ENCODE data around the gene SPPL2C. TPM values are rescaled to one million over a fixed set of nuclear protein-coding genes. Genes with fewer than 3 reads are reported as not detected.

Gene SPPL2C
- total and polyA plus RNA-seq, 2 of the 8 experiments (the other 6 are each of a cell fraction or from before 2014, with no cell fraction given) = not detected

- no peak overlapping the region for H3K4ac ChIP-seq (replicated peaks; ENCODE audit: insufficient read length, low read depth, low read length)
- H2BK120ac ChIP-seq (replicated peaks; ENCODE audit: low read depth, low read length) = no peak overlapping the region
- H3K9ac ChIP-seq (replicated peaks in 1 of 4; ENCODE audit: extremely low read depth in 1 of 4, low read depth in 3 of 4, low read length in 3 of 4) = no peak overlapping the region
- H2BK20ac ChIP-seq (ENCODE audit: low read length) = no peak overlapping the region
- WGBS, 2 experiments (ENCODE audit: extremely low coverage in 1 of 2, insufficient coverage in 1 of 2, insufficient read length in 1 of 2, insufficient replicate concordance in 2 of 2, low coverage in 1 of 2, low lambda C conversion rate in 2 of 2, missing lambda C conversion rate in 1 of 2) = 88% methylated on average over 8 of the region's 8 CpGs; no CpG with 5 or more reads in 1 of the 2 experiments
- H2BK5ac ChIP-seq (ENCODE audit: low read depth, low read length) = no peak overlapping the region
- no peaks in the 10 kb centered on the region for H3K79me1 ChIP-seq (ENCODE audit: low read depth, low read length)
- FAIRE-seq = no peak
- peaks cover 0 to 12% (median 1%) of the 10 kb centered on the region in 4 experiments; a peak in 3 of 7 replicates for H3K27me3 ChIP-seq (replicated peaks in 1 of 4; ENCODE audit: control insufficient read depth in 3 of 4, extremely low read depth in 1 of 4, insufficient read depth in 3 of 4, low read length in 3 of 4)
- H3K27ac ChIP-seq (ENCODE audit: low read depth, low read length) = no peak overlapping the region
- no peak overlapping the region for H3K4me3 ChIP-seq (ENCODE audit: extremely low read depth in 1 of 4, insufficient read depth in 2 of 4, low read depth in 3 of 4, low read length in 4 of 4)
- TF ChIP-seq HDAC6 (IDR thresholded peaks at IDR 0.05; ENCODE audit: low read depth, low read length) = no peak
- TF ChIP-seq SP2 (IDR thresholded peaks at IDR 0.05; ENCODE audit: low read length) = no peak
- H4K8ac ChIP-seq (ENCODE audit: extremely low read depth, insufficient read depth, low read length) = no peak overlapping the region
- H3K36me3 ChIP-seq (ENCODE audit: control insufficient read depth in 2 of 4, insufficient read depth in 4 of 4, low read length in 3 of 4) = no peaks in the 10 kb centered on the region
- H3K4me2 ChIP-seq (ENCODE audit: insufficient read depth in 1 of 2, low read depth in 2 of 2, low read length in 2 of 2) = no peak overlapping the region; a peak in 1 of 4 replicates
- no peak overlapping the region for H3K23ac ChIP-seq (ENCODE audit: insufficient read length)
- no peaks in the 10 kb centered on the region for H3K79me2 ChIP-seq (ENCODE audit: control insufficient read depth in 1 of 2, insufficient read depth in 2 of 2, low read length in 2 of 2)
- ChIA-PET CTCF (ENCODE audit: partially characterized antibody) (interaction anchor here (0.7 to 2.6 kb wide), 11 partner anchors 8 to 161 kb away, joined by 3 to 12 read pairs (median 5); no protein-coding TSS in a partner anchor), POLR2A (ENCODE audit: partially characterized antibody) (no interaction called here)
- H2AK5ac ChIP-seq (ENCODE audit: low read depth, low read length) = no peak overlapping the region
- no peak overlapping the region for H3K14ac ChIP-seq (ENCODE audit: insufficient read length)
- H4K20me1 ChIP-seq (replicated peaks in 1 of 2; ENCODE audit: control insufficient read depth in 1 of 2, insufficient read depth in 2 of 2, low read length in 2 of 2) = no peaks in the 10 kb centered on the region
- no peak overlapping the region for H2BK12ac ChIP-seq (ENCODE audit: low read depth, low read length)
- H3K9me3 ChIP-seq (ENCODE audit: insufficient read depth in 2 of 2, low read depth in 1 of 2, low read length in 1 of 2) = no peaks in the 10 kb centered on the region
- H4K91ac ChIP-seq (replicated peaks; ENCODE audit: insufficient read length, low read length) = no peak overlapping the region
- H3K18ac ChIP-seq (ENCODE audit: extremely low read depth, low read length) = no peak overlapping the region
- H3K4me1 ChIP-seq (replicated peaks in 1 of 4; ENCODE audit: control insufficient read depth in 3 of 4, insufficient read depth in 4 of 4, low read length in 3 of 4) = peaks cover 0 to 6% (median 2%) of the 10 kb centered on the region in 4 experiments; a peak in 4 of 7 replicates
- no peaks in the 10 kb centered on the region for H3K23me2 ChIP-seq (ENCODE audit: low read depth, low read length)
- DNase-seq (ENCODE audit: low read depth in 1 of 2, low spot score in 2 of 2) = no peak
- H2AFZ ChIP-seq (ENCODE audit: low read length) = no peak overlapping the region
- H3K56ac ChIP-seq (replicated peaks; ENCODE audit: insufficient read length, low read depth, low read length) = no peak overlapping the region
- H2BK15ac ChIP-seq (ENCODE audit: low read length) = no peak overlapping the region
- no peak overlapping the region for H4K5ac ChIP-seq (ENCODE audit: insufficient read length, low read depth, low read length)
Observed at GRCh38 chr17:45801421-45801820, 43.3 kb upstream of the SPPL2C start.

All from H1 (cell line).